ENCODE results near the gene ZDHHC7. TPM values are rescaled to one million over a fixed set of nuclear protein-coding genes. Genes with fewer than 3 reads are reported as not detected.

ZDHHC7 gene
- total RNA-seq, 2 experiments from 2014 or later = 22.5 to 24.3 TPM

- intact Hi-C loops (cut with micrococcal nuclease; ENCODE audit: unreplicated experiment) = loop anchor here (5.0 kb wide), 2 partner anchors 78 to 328 kb away; no protein-coding TSS in a partner anchor
- H3K4me2 ChIP-seq (ENCODE audit: low read length) = no peak overlapping the region
- no peaks in the 10 kb centered on the region for H3K4me1 ChIP-seq (ENCODE audit: insufficient read depth, low read length, poor library complexity, severe bottlenecking)
- ChIA-PET CTCF (ENCODE audit: unreplicated experiment) (no interaction called here), POLR2A (no interaction called here)
- no peaks in the 10 kb centered on the region for H3K9me3 ChIP-seq (ENCODE audit: low read length)
- no peaks in the 10 kb centered on the region for H3K9me2 ChIP-seq (ENCODE audit: insufficient read depth, low read length)
- no TSS peak for BruUV-seq (replicated peaks)
- H3K36me3 ChIP-seq (ENCODE audit: insufficient read depth, low read length) = no peaks in the 10 kb centered on the region
- no peak overlapping the region for H3K27ac ChIP-seq (ENCODE audit: low read depth, low read length, poor library complexity, severe bottlenecking)
- H4K20me1 ChIP-seq (ENCODE audit: insufficient read depth, low read length) = no peaks in the 10 kb centered on the region
- DNase-seq (ENCODE audit: low spot score) = no peak
- no peak overlapping the region for H3K4me3 ChIP-seq (ENCODE audit: low read depth, low read length, poor library complexity, severe bottlenecking)
- no peak overlapping the region for H2AFZ ChIP-seq (ENCODE audit: low read length)
- TF ChIP-seq EZH2phosphoT487 (IDR thresholded peaks at IDR 0.05; ENCODE audit: borderline replicate concordance, low read depth, low read length) (no peak), CTCF (conservative IDR thresholded peaks at IDR 0.05; ENCODE audit: low read length) (no peak)
- H3K79me2 ChIP-seq (ENCODE audit: insufficient read depth, low read depth, low read length) = no peaks in the 10 kb centered on the region
These were observed 61.4 kb downstream of the ZDHHC7 start for GRCh38 chr16:84949772-84950436.

DNA sequence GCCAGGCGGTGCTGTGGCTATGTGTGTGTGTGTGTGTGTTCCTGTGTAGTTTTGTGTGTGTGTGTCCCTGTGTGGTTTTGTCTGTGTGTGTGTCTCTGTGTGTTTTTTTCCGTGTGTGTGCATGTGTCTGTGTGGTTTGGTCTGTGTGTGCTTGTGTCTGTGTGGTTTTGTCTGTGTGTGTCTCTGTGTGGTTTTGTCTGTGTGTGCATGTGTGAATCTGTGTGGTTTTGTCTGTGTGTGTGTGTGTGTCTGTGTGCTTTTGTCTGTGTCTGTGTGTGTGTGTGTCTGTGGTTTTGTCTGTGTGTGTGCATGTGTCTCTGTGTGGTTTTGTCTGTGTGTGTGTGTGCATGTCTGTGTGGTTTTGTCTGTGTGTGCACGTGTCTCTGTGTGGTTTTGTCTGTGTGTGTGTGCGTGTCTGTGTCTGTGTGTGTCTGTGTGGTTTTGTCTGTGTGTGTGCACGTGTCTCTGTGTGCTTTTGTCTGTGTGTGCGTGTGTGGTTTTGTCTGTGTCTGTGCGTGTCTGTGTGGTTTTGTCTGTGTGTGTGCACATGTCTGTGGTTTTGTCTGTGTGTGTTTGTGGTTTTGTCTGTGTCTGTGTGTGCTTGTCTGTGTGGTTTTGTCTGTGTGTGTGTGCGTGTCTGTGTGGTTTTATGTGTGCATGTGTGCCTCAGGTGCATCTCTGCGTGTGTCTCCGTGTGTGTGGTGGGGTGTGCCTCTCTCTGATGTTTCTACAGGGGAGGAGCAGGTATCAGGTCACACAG lies 62.3 kb downstream of the ZDHHC7 start:
- no peak overlapping the region for H3K4me2 ChIP-seq (ENCODE audit: low read length)
- POLR2A ChIA-PET = no interaction called here
- CTCF ChIA-PET (ENCODE audit: unreplicated experiment) = no interaction called here
- H2AFZ ChIP-seq (ENCODE audit: low read length) = no peak overlapping the region
- intact Hi-C loops (cut with micrococcal nuclease; ENCODE audit: unreplicated experiment) = no loop called here
- no peaks in the 10 kb centered on the region for H3K4me1 ChIP-seq (ENCODE audit: insufficient read depth, low read length, poor library complexity, severe bottlenecking)
- H3K9me2 ChIP-seq (ENCODE audit: insufficient read depth, low read length) = no peaks in the 10 kb centered on the region
- H3K4me3 ChIP-seq (ENCODE audit: low read depth, low read length, poor library complexity, severe bottlenecking) = no peak overlapping the region
- no peak for TF ChIP-seq CTCF (conservative IDR thresholded peaks at IDR 0.05; ENCODE audit: low read length)
- no peak for TF ChIP-seq EZH2phosphoT487 (IDR thresholded peaks at IDR 0.05; ENCODE audit: borderline replicate concordance, low read depth, low read length)
- BruUV-seq (replicated peaks) = no TSS peak
- H3K9me3 ChIP-seq (ENCODE audit: low read length) = no peaks in the 10 kb centered on the region
- no peaks in the 10 kb centered on the region for H4K20me1 ChIP-seq (ENCODE audit: insufficient read depth, low read length)
- no peaks in the 10 kb centered on the region for H3K36me3 ChIP-seq (ENCODE audit: insufficient read depth, low read length)
- DNase-seq (ENCODE audit: low spot score) = no peak
- H3K79me2 ChIP-seq (ENCODE audit: insufficient read depth, low read depth, low read length) = no peaks in the 10 kb centered on the region
- H3K27ac ChIP-seq (ENCODE audit: low read depth, low read length, poor library complexity, severe bottlenecking) = no peak overlapping the region
